Right cardiac atrium (tissue), 5 donors: ENCODE data around the gene FARP2. TPM values are rescaled to one million over a fixed set of nuclear protein-coding genes. Genes with fewer than 3 reads are reported as not detected.

ENCODE experiments used
- ATAC-seq, 2 donors: fragments of 200-7000 bp; cut with Tn5 transposase; one replicate each; pipeline versions ENCODE4 v1.8.0 to v1.9.1; 2020; ENCODE audit warnings: moderate library complexity in 2 of 2, mild to moderate bottlenecking in 1 of 2
- DNase-seq, 3 donors: peaks; one replicate each; pipeline ENCODE4 v3.0.0-alpha.2; 2020
- H3K27ac ChIP-seq: one replicate; pipeline ENCODE4 v1.5.1; 2013; ENCODE audit warnings: mild to moderate bottlenecking, low read length, control low read depth, moderate library complexity
- H3K27me3 ChIP-seq: one replicate; pipeline ENCODE4 v1.6.1; 2013; ENCODE audit not compliant: control insufficient read depth, insufficient read depth
- H3K4me1 ChIP-seq: one replicate; pipeline ENCODE4 v1.6.1; 2013; ENCODE audit warnings: low read length; ENCODE audit not compliant: control insufficient read depth, insufficient read depth
- H3K4me3 ChIP-seq: one replicate; pipeline ENCODE4 v1.5.1; 2013; ENCODE audit warnings: low read length, control low read depth
- H3K9me3 ChIP-seq: one replicate; pipeline ENCODE4 v1.6.1; 2013; ENCODE audit warnings: low read length; ENCODE audit not compliant: control insufficient read depth
- WGBS: extraction: QIAGEN DNeasy Blood & Tissue Kit; methylation state at CpG from one replicate; pipeline ENCODE4 v1.1.7; 2013; 5-methylcytosine and 5-hydroxymethylcytosine counted together
- intact Hi-C, 4 donors: fragments of 100-400 bp; cut with DNase I; formaldehyde crosslinking; loops; one replicate each; pipeline versions ENCODE4 v1.11.0 to v1.14.0; 2022 to 2023
- polyA plus RNA-seq: library from polyadenylated mRNA; stranded (reverse); fragments of 200-250 nt; gene quantifications from one replicate; pipeline ENCODE4 v1.2.3, GENCODE V29; 2013
- total RNA-seq, 4 donors: library from RNA; stranded (reverse); fragmentation: NEBNext Ultra II Directional; extraction: Animal tissue kit (Norgen Biotek cat#: 25700); gene quantifications; one replicate each; pipeline ENCODE4 v1.2.1, GENCODE V29; 2021
- donor health status: healthy with polysubstance abuse.
- donor health status: DM: no; HTN: yes; CAD: no.
- donor health status: DM: no; HTN: no; CAD: no.
- donor health status: DM: no; HTN: yes; CAD: no; lungs with severe emphysema.
- donor health status: DM: yes; HTN: yes; CAD: no.

The FARP2 gene
- total and polyA plus RNA-seq, 5 donors: 6.1 to 28.4 (median 24.1) TPM

GRCh38 chr2:241492174-241492565, 136.1 kb downstream of the FARP2 start:
- no peaks in the 10 kb centered on the region for H3K4me1 ChIP-seq
- H3K4me3 ChIP-seq: no peak overlapping the region
- peak in 1 of 3 donors; percentile 46 for DNase-seq
- H3K27me3 ChIP-seq: no peaks in the 10 kb centered on the region
- peak in 1 of 2 donors; percentile 17 for ATAC-seq
- no peaks in the 10 kb centered on the region for H3K9me3 ChIP-seq
- intact Hi-C loops: no loop called here
- H3K27ac ChIP-seq: no peak overlapping the region
- 94% methylated on average over 7 of the region's 7 CpGs for WGBS

GRCh38 chr2:241493092-241493491, 137.0 kb downstream of the FARP2 start:
- ATAC-seq (no peak), DNase-seq (peak in 1 of 3 donors; percentile 12)
- H3K4me1 ChIP-seq: no peaks in the 10 kb centered on the region
- WGBS: 87% methylated on average over 10 of the region's 10 CpGs
- intact Hi-C loops: no loop called here
- no peak overlapping the region for H3K4me3 ChIP-seq
- no peaks in the 10 kb centered on the region for H3K27me3 ChIP-seq
- H3K27ac ChIP-seq: no peak overlapping the region
- no peaks in the 10 kb centered on the region for H3K9me3 ChIP-seq

GRCh38 chr2:241494311-241494908, 138.3 kb downstream of the FARP2 start:
- Histone ChIP-seq H3K4me1 (no peaks in the 10 kb centered on the region), H3K4me3 (no peak overlapping the region), H3K9me3 (no peaks in the 10 kb centered on the region), H3K27ac (no peak overlapping the region), H3K27me3 (no peaks in the 10 kb centered on the region)
- no peak for ATAC-seq
- intact Hi-C loops: no loop called here
- DNase-seq: peak in 1 of 3 donors; percentile 3
- 82% methylated on average over 16 of the region's 16 CpGs for WGBS

- no peaks in the 10 kb centered on the region for H3K27me3 ChIP-seq
- intact Hi-C loops: no loop called here
- H3K4me3 ChIP-seq: no peak overlapping the region
- ATAC-seq: no peak
- WGBS: 85% methylated on average over 34 of the region's 34 CpGs
- DNase-seq: peak in 1 of 3 donors; percentile 60
- H3K9me3 ChIP-seq: no peaks in the 10 kb centered on the region
- H3K27ac ChIP-seq: no peak overlapping the region
- H3K4me1 ChIP-seq: no peaks in the 10 kb centered on the region
Measured at GRCh38 chr2:241495172-241496002, 139.3 kb downstream of the FARP2 start.

DNA sequence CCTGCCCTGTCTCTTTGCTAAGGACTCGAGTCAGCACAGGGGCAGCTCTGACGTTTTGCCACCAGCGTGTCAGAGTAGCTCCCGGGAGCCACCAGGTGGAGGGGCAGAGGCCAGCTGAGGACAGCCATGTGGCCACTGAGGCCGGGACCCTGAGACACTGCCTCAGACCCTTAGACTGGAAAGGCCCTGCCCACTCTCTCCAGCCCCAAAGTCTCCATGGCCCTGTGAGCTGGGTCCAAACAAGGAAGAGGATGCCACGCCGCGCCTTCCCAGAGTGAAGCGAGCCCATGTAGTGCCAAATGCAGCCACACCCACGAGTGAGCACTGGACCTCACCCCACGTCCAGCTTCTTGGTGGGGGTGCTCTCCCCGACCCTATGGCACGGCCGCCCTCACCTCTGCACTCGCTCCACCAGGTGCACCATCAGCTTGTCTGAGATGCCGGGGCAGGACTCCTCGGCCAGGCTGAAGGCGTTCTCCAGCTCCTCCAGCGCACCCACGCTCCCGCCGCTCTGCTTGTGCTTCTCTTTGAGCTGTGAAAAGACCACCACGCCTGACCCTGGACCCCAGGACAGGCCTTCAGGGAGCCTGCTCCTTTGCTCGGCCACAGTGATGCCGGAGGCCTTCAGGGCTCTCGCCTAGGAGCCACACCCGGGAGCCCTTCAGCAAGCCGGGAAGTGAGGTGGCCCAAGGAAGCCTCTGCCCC, 140.1 kb downstream of the FARP2 start:
- Histone ChIP-seq H3K4me1 (no peaks in the 10 kb centered on the region), H3K4me3 (no peak overlapping the region), H3K27me3 (no peaks in the 10 kb centered on the region), H3K27ac (no peak overlapping the region), H3K9me3 (no peaks in the 10 kb centered on the region)
- intact Hi-C loops: no loop called here
- DNase-seq (peak in 2 of 3 donors; percentile 47 to 50), ATAC-seq (no peak)
- WGBS: 93% methylated on average over 28 of the region's 28 CpGs

DNA sequence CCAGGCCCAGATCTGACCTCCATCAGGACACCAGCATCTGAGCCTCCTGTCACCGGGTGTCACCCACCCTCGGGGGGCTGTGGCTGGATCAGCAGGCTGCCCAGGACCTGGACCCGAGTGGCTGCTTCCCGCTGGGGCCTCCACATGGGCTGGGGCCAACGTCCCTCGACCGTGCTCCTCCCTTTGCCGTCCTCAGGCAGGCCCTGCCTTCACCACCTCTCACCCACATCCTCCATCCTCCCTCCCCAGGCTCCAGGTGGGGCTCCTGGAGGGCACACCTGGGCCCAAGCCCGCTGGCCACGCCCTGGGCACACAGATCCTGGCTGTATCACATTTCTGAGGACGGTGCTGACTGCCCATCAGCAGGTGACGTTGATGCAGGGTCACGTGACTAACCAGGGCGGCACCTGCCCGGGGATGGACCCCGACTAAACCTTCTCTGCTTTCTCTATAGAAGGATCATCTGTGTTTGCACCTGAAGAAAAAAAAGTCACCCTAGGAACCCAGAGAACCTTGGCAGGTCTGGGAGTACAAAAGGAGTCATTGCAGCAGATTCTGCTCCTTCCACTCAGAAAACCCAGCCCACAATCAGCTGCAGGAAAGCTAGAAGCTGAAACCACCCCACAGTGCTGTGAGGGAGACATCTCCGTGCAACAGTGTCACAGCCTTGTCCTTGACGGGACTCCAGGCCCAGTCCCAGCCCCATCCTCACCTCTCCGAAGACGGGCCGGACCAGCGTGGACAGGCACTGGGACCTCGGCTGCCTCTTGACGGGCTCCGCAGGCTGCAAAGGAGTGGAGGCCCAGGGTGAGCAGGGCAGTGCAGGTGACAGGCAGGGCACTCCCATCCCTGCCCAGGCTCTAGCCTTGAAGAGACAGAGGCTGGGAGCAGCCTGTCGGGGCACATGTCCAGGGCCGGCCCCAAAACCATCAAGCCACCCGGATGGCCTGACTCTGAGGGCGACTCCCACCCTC, 141.1 kb downstream of the FARP2 start:
- Histone ChIP-seq H3K9me3 (no peaks in the 10 kb centered on the region), H3K27ac (no peak overlapping the region), H3K4me1 (no peaks in the 10 kb centered on the region), H3K4me3 (no peak overlapping the region), H3K27me3 (no peaks in the 10 kb centered on the region)
- ATAC-seq (no peak), DNase-seq (peak in 1 of 3 donors; percentile 50)
- 92% methylated on average over 29 of the region's 29 CpGs for WGBS
- intact Hi-C loops: no loop called here

- 92% methylated on average over 36 of the region's 36 CpGs for WGBS
- Histone ChIP-seq H3K4me3 (no peak overlapping the region), H3K9me3 (no peaks in the 10 kb centered on the region), H3K4me1 (no peaks in the 10 kb centered on the region), H3K27me3 (no peaks in the 10 kb centered on the region), H3K27ac (no peak overlapping the region)
- intact Hi-C loops: no loop called here
- DNase-seq (peak in 2 of 3 donors; percentile 47 to 53), ATAC-seq (no peak)
Measured at GRCh38 chr2:241498115-241499070, 142.3 kb downstream of the FARP2 start.

- peak in 1 of 3 donors; percentile 47 for DNase-seq
- WGBS: 81% methylated on average over 28 of the region's 28 CpGs
Measured at GRCh38 chr2:241499146-241499965, 143.3 kb downstream of the FARP2 start.

DNA sequence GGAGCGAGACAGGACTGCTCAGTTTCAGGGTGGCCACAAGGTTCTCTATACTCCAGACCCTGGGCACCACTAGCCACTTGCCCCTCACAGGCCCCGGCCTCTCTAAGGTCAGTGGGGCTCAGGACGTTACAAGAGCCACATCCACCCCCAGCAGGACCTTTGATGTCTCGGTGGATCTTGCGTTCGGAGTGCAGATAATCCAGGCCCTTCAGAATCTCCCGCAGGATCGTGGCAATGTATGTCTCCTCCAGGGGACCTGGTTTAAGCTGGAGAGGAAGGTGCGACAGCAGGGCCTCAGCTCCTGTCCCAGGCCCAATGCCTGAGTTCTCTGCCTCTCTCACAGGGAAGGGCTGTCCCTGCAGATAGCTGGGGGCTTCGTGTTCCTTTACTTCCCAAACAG, 143.9 kb downstream of the FARP2 start:
- ATAC-seq: no peak
- Histone ChIP-seq H3K9me3 (no peaks in the 10 kb centered on the region), H3K4me3 (no peak overlapping the region), H3K27me3 (no peaks in the 10 kb centered on the region), H3K4me1 (no peaks in the 10 kb centered on the region), H3K27ac (no peak overlapping the region)
- intact Hi-C loops: loop anchor here in 2 of 4 donors (10.0 kb wide), 1 partner anchor 135 kb away; the partner anchor contains the start of genes ATG4B (in 2 of the 2) and THAP4 (in 2 of the 2)
- 94% methylated on average over 10 of the region's 10 CpGs for WGBS
- no peak for DNase-seq

More at GRCh38 chr2:241499146-241499965, 143.3 kb downstream of the FARP2 start:
- no peaks in the 10 kb centered on the region for H3K9me3 ChIP-seq
- no peak for ATAC-seq
- no peaks in the 10 kb centered on the region for H3K27me3 ChIP-seq
- H3K4me1 ChIP-seq: no peaks in the 10 kb centered on the region
- intact Hi-C loops: no loop called here
- H3K4me3 ChIP-seq: no peak overlapping the region
- H3K27ac ChIP-seq: no peak overlapping the region
